Loucy (cell line): Measurements from ENCODE around the gene PARP3.

Experiments used
- EZH2phosphoT487 ChIP-seq: fragments of 200-600 bp; IDR thresholded peaks from 2 replicates; pipeline ENCODE4 v1.6.1; 2018; ENCODE audit warnings: antibody characterized with exemption, mild to moderate bottlenecking, moderate library complexity, borderline replicate concordance
- TF ChIP-seq, protein P1 (sequence below): fragments of 200-600 bp; sonication (generic); conservative IDR thresholded peaks from 2 replicates; pipeline ENCODE4 v1.5.1; 2014; ENCODE audit warnings: mild to moderate bottlenecking, antibody characterized with exemption, low read length

DNA sequence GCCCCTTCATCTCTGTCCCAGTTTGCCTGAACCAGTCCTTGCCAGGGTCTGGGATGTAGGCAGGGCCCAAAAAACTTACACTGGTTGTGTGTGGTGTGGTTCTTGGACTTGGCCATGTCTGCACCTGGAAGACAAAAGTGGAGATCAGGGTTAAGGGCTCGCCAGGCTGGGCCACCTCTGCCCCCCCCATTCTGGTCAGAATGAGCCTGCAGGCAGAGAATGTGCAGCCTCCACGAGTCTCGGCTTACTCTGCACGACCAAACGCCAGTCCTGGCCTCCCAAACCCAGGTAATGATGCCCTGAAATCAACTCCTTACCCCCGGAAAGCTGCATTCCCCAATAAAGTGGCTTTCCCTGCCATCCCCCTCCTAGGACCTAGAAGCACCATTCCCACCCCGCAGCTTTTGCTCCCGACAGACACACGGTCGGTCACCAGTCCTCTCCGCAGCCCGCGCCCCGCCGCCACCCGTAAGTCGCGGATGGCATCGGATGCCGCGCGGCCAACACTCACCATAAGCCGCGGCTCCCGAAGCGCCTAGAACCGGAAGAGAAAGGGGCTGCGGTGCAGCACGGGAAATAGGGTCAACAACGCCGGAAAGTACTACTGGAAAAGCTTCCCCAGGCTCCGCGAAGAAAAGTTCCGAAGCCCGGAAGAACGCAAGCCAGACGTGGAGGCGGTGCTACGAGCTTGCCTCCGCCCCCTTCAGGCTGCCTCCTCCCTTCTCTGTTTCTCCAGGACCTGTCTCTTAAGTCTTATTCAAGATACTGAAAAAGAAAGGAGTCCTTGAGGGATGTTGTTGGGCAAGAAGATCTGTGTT is 53.4 kb downstream of the PARP3 start, which contains the start of gene RPL29:
- TF ChIP-seq EZH2phosphoT487 = no peak
- TF ChIP-seq, protein P1, sequence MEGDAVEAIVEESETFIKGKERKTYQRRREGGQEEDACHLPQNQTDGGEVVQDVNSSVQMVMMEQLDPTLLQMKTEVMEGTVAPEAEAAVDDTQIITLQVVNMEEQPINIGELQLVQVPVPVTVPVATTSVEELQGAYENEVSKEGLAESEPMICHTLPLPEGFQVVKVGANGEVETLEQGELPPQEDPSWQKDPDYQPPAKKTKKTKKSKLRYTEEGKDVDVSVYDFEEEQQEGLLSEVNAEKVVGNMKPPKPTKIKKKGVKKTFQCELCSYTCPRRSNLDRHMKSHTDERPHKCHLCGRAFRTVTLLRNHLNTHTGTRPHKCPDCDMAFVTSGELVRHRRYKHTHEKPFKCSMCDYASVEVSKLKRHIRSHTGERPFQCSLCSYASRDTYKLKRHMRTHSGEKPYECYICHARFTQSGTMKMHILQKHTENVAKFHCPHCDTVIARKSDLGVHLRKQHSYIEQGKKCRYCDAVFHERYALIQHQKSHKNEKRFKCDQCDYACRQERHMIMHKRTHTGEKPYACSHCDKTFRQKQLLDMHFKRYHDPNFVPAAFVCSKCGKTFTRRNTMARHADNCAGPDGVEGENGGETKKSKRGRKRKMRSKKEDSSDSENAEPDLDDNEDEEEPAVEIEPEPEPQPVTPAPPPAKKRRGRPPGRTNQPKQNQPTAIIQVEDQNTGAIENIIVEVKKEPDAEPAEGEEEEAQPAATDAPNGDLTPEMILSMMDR = no peak
